ENCODE measurements around the gene MAN1A2. TPM values are rescaled to one million over a fixed set of nuclear protein-coding genes. Genes with fewer than 3 reads are reported as not detected.

The MAN1A2 gene
- total and polyA plus RNA-seq, 9 of the 15 experiments (the other 6 are each of a cell fraction or from before 2014, with no cell fraction given), result 4.2 to 38.4 (median 18.7) TPM

- TF ChIP-seq ZNF134 (CRISPR knock-in tag; conservative IDR thresholded peaks at IDR 0.05) (no peak), CHD1 (IDR thresholded peaks at IDR 0.05; ENCODE audit: low read length) (no peak), ZNF354B (CRISPR knock-in tag; IDR thresholded peaks at IDR 0.05) (no peak), ZMIZ1 (IDR thresholded peaks at IDR 0.05; ENCODE audit: low read depth in 2 of 2, low read length in 2 of 2) (no peak), EP300 (IDR thresholded peaks at IDR 0.05; ENCODE audit: low read length) (no peak), ZBTB2 (IDR thresholded peaks at IDR 0.05) (no peak), ZNF518B (CRISPR knock-in tag; IDR thresholded peaks at IDR 0.05) (no peak), MYNN (IDR thresholded peaks at IDR 0.05) (no peak), MYNN (CRISPR knock-in tag; IDR thresholded peaks at IDR 0.05) (no peak)
These were observed 25.5 kb downstream of the MAN1A2 start (continued) for GRCh38 chr1:117392771-117393170.

Data from K562 (cell line).